ENCODE data around the gene ZMYND15.

ZMYND15 gene

GRCh38 chr17:4716081-4716480 lies 23.6 kb upstream of the ZMYND15 start:
- DNase-seq: no peak

- DNase-seq: no peak
Measured at GRCh38 chr17:4717791-4718190, 21.8 kb upstream of the ZMYND15 start.

- DNase-seq: no peak
Measured at GRCh38 chr17:4718276-4718675, 21.4 kb upstream of the ZMYND15 start.

- DNase-seq: no peak
Measured at GRCh38 chr17:4719146-4719545, 20.5 kb upstream of the ZMYND15 start.

GRCh38 chr17:4719684-4720221 lies 19.9 kb upstream of the ZMYND15 start:
- no peak for DNase-seq

- no peak for DNase-seq
Measured at GRCh38 chr17:4720787-4721186, 18.8 kb upstream of the ZMYND15 start.

GRCh38 chr17:4721203-4722135 lies 18.2 kb upstream of the ZMYND15 start:
- DNase-seq: no peak

GRCh38 chr17:4722678-4723240 lies 16.9 kb upstream of the ZMYND15 start:
- no peak for DNase-seq

- DNase-seq: no peak
Measured at GRCh38 chr17:4724650-4725049, 15.0 kb upstream of the ZMYND15 start.

GRCh38 chr17:4725646-4726310 lies 13.9 kb upstream of the ZMYND15 start:
- no peak for DNase-seq

- DNase-seq: no peak
Measured at GRCh38 chr17:4728124-4728523, 11.5 kb upstream of the ZMYND15 start.

- DNase-seq: no peak
Measured at GRCh38 chr17:4733073-4733531, 6.5 kb upstream of the ZMYND15 start.

GRCh38 chr17:4734857-4735475 lies 4.7 kb upstream of the ZMYND15 start:
- DNase-seq: no peak

GRCh38 chr17:4735876-4736651 lies 3.6 kb upstream of the ZMYND15 start:
- no peak for DNase-seq

GRCh38 chr17:4738136-4739121 lies 1.2 kb upstream of the ZMYND15 start:
- DNase-seq: no peak

- DNase-seq: no peak
Measured at GRCh38 chr17:4740025-4740351, 355 bp downstream of the ZMYND15 start.

- DNase-seq: no peak
Measured at GRCh38 chr17:4740584-4740983, 951 bp downstream of the ZMYND15 start.

GRCh38 chr17:4741544-4741943 lies 1.9 kb downstream of the ZMYND15 start:
- no peak for DNase-seq

- DNase-seq: no peak
Measured at GRCh38 chr17:4742133-4742532, 2.5 kb downstream of the ZMYND15 start.

- no peak for DNase-seq
Measured at GRCh38 chr17:4742629-4743028, 3.0 kb downstream of the ZMYND15 start.

GRCh38 chr17:4743216-4743615 lies 3.6 kb downstream of the ZMYND15 start:
- DNase-seq: no peak
